ENCODE data around the gene AKAP8L.

The AKAP8L gene

DNA sequence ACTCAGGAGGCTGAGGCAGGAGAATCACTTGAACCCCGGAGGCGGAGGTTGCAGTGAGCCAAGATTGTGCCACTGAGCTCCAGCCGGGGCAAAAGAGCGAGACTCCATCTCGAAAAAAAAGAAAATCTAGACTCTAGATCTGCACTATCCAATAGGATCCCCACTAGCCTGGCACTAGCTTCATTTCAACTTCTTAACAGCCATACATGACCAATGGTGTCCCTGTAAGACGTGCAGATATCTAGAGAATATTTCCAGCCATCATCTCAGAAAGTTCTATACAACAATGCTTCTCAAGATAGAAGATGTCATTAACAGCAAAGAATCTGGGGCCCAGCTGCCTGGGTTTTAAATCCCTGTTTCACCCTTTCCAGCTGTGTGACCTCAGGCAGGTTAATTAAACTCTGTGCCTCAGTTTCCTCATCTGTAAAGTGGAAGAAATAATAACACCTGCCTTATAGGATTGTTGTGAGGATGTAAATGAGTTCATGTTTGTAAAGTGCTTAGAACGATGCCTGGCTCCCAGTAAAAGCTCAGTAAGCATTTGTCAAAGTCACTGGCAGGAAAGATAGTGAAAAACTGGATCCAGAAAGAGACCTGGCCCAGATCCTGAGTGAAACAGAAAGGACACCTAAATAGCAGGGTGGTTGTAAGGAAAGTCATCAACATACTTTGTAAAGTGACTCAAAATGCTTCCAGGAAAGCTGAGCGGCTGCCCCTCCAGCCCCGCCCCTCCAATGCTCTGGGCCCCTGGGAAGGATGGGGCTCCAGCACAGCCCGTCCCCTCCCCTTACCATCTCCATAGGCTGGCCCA lies 17.4 kb upstream of the AKAP8L start:
- no peak for DNase-seq (ENCODE audit: low read depth, low spot score)

DNA sequence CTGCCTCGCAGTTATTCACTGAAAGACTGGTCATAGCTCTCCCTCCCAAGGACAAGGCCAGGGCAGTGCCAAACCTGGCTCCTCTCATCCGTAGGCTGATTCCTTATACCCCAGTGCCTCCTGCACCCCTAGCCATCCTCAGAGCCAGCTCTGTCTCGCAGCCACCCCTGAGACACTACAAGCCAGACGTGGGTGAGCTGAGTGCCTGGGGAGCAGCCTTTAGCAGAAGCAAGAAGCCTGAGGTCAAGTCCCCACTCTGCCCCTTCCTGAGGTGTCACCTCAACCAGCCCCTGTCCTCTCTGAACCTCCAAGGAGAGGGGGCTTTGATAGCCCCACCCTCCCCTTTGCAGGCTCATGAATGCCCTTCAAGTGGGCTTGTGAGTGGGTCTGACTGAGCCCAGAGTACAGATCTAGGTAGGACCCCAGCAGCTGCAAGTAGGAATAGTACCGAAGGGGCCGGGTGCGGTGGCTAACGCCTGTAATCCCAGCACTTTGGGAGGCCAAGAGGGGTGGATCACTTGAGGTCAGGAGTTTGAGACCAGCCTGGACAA lies 14.8 kb upstream of the AKAP8L start:
- DNase-seq (ENCODE audit: low read depth, low spot score), result no peak

DNA sequence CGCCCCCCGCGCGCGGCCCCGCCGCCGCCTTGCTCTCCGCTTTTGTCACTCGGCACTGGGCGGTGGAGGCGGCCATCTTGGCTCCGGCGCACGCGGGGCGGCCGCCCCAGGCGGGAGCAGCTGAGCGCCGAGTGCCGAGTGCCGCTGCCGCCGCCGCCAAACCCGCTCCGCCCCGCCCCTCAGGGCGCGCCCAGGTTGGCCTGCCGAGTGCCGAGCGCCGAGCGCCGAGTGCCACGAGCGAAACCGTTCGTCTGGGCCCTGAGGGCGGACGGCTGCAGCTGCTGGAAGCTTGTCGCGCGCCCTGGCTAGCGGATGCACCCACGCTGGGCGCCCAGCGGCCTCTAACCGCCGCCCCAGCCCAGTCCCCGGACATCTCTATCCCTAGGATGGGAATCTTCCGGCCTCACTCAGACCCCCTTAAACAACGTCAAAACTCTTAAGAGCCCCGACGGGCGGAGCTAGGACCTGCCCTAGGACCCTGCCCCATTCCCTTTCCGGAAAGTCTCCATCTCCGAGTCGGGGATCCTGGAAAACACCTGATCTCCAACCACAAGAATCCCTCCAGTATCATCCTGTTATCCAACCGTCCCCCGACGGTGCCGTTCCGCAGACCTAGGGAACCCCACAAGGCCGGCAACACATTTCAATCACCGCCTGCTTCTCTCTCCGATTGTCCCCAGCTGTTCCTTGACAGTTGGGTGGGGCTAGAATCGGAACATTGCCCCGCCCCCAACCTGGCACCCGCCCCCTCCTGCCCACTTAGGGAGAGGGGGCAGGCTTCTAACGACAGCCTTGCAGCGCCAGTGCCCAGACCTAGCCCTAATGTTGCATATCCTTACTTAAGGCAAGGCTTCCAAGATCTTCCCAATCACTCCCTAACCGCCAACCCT lies 14.1 kb upstream of the AKAP8L start:
- DNase-seq (ENCODE audit: low read depth, low spot score), result peak; percentile 86

DNA sequence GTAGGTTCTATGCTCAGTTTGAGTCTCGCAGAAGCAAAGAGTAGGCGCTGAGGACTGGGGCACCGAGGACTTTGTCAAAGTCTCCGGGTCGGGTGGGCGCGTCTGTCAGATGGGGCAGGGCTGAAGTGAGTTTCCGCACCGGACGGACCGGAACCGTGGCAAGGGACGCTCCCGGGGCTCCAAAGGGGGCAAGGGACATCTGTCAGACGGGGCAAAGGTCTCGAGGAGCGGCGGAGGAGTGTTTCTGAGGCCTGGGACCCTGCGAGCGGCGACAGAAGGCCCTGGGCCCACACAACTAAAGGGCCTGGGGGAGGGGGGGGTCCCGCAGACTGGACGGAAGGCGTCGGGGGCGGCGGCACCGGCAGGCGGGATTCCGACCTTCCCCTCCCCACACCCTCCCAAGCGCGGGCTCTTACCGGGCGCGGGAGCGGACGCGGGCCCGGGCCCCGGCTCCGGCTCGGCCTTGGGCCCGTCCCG lies 13.3 kb upstream of the AKAP8L start:
- no peak for DNase-seq (ENCODE audit: low read depth, low spot score)

DNA sequence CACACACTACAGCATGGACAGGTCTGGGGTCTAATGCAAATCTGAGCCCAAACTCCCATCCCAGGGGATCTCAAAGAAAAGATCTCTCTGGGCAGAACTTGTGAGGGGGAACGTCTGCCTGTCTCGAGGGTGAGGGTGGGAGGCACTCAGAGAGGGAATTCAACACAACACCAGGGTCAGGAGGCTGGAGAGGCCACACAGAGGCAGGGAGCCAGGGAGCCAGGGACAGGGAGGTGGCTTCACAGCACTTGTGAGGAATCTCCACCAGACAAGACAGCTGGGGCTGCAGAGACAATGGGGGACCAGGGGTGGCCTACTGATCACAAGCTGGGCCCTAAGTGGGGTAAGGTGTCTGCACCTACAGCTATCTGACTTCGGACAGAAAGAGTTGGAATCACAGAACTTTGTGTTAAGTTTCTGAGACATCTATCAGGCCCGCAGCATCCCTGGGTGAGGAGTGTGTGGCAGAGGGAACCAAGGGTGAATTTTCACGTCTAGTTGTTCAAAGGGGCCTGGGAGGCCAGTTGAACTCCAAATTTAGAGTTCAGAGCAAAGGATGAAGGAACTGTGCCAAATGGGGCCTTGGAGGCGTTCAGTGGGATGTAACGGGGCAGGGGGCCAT lies 12.7 kb upstream of the AKAP8L start:
- no peak for DNase-seq (ENCODE audit: low read depth, low spot score)

DNA sequence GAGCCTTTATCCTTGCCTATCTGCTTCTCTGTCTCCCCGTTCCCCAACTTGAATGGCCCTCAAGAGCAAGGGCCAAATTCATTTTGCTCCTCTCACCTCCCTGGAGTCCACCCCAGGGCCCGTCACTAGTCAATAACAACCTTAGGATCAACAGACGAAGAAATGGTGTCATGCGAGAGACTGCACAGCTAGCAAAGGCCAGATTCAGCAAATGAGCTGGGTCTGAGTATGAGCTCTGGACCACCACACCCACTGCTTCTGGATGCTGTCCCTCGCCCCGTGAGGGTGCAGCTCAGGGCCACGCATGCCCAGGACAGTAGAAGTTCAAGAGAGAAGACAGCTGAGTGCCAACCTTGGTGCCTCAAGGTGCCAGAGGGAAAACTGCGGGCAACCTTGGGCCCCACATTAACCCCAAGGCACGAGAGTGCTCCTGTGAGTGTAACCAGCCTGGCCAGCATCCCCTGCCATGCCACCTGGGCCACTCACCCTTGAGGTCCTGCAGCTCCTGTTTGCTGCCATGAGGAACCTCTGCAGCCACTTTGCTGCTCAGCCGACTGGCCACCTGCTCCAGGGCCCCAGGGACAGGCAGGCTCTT lies 11.8 kb upstream of the AKAP8L start:
- no peak for DNase-seq (ENCODE audit: low read depth, low spot score)

DNA sequence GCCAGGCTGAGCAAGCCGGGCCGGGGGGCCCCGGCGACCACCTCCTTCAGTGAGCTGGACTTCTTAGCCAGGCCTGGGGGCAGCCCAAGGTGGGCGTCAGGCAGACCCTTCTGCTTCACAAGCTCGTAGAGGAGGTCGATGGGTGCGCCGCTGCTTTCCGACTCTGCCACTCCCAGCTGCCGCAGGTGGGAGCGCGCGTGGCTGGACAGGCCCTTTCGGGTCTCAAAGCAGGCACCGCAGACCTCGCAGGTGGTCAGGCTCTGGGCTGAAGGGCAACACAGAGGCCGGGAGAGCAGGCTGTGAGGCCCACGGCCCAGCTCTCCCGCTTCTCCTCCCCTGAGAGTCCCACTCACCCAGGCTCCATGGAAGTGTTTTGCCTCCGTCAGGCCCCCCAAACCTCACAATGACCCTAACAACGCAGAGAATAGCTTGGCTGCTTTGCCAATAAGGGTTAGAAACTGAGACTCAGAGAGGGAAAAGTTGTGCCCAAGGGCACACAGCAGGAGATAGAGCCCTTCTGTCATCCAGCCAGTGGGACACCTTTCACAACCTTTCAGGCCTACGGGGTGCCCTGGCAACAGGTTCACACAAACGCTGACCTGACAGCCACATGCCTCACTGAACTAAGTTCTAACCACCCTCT lies 11.2 kb upstream of the AKAP8L start:
- DNase-seq (ENCODE audit: low read depth, low spot score), result no peak

DNA sequence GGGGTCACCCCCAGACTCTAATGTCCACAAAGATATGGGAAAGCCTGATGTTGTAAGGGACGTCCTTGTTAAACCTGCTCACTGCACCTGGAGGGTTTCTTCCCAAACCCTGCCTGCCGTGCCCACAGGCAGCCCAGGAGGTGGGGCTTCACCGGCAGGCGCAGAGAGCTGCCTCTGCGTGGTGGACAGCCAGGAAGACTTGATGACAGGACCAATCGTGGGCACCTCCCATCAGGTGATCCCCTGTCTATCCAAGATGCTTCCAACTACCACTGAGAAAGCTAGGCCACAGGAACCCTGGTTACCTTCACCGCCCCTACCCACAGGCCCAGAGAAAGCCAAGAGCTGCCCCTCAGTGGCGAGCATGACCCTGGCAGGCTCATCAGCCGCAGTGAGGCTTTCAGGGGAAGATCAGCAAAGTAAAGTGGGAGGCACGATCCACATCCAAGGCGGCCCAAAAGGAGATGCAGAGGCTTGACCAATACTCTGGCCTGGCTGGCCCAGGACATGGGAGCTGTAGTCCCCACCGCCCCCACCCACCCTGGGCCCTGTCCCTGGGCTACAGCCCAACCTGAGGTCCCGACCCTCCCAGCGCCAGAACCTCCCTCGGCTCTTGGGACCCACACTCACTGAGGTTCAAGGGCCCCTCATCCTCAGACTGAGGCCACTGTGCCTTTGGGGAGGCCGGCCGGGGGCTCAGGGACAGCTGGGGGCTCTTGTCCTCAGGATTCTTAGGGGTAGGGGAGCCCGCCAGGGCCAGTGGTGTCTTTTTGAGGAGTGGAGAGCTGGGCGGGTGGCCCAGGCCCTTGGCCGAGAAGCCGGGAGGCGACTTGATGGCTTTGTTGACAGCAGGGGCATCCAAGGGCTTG lies 10.4 kb upstream of the AKAP8L start:
- no peak for DNase-seq (ENCODE audit: low read depth, low spot score)

DNA sequence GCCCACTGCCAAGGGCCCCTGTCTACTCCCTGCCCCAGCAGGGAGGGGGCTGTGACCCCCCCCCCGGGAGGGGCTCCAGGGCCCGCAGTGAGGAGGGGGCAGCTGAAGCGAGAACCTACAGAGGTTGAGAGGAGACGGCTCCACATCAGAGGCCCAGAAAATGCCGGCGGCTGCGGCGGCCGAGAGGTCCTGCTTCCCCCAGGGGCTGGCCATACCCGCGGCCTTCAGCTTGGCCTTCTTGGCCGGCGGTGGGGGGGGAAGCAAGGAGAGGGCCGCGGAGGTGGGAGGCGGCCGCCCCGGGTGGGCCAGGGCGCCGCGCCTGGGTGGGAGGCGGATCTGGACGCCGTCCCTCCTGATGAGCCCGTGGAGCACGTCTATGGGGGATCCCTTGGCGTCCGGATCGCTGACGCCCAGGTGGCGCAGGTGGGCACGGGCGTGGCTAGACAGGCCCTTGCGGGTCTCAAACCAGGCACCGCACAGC lies 9.2 kb upstream of the AKAP8L start:
- DNase-seq (ENCODE audit: low read depth, low spot score), result no peak

DNA sequence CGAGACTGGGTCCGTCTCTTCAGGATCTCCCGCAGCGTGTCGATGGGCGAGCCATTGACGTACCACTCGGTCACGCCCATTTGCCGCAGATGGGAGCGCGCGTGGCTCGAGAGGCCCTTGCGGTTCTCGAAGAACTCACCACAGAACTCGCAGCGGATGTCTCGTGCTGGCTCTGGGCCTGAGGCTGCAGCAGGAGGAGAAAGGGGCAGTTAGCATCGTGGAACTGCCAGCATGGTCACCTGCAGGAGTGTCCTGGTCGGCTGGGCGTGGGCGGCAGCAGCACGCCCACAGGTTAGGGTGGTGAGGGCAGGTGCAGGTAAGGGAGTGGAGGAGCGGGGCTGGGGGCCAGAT lies 8.5 kb upstream of the AKAP8L start:
- no peak for DNase-seq (ENCODE audit: low read depth, low spot score)

DNA sequence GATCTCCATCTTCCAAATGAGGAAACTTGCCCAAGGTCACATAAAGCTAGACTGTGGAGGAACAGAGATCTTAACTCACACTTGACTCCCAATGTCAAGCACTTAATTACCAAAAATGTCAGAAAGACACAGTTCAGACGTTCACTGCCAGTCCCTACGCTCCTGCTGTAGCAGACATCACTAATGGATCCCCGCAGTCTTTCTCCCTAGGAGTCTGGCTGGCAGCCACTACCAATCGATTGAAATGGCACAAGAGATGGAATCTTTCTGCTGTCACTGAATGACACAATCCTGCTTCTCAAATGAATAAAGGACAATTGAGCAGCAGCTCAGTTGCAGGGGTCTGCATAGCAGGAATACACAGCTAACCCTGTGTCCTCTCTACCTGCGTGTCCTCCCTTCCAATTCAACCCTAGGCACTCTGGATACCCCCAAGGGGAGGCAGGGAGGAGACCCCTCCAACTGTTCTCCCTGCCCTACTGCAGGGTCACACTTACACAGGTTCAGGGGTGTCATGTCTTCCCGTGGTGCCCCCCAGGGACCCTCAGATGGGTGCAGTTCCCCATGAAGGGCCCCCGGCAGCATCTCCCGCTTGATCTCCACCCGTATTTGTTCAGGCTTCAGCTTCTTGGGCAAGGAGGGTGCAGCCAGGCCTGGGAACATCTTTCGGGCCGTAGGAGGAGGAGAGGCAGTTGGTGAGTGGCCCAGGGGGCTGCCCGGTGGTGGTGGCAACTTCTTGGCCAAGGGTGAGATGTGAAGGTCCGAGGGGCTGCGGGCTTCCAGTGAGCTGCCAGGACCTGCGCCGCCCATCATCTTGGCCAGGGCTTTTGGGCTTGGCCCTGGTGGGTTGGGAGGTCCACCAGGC lies 7.9 kb upstream of the AKAP8L start:
- DNase-seq (ENCODE audit: low read depth, low spot score), result no peak

DNA sequence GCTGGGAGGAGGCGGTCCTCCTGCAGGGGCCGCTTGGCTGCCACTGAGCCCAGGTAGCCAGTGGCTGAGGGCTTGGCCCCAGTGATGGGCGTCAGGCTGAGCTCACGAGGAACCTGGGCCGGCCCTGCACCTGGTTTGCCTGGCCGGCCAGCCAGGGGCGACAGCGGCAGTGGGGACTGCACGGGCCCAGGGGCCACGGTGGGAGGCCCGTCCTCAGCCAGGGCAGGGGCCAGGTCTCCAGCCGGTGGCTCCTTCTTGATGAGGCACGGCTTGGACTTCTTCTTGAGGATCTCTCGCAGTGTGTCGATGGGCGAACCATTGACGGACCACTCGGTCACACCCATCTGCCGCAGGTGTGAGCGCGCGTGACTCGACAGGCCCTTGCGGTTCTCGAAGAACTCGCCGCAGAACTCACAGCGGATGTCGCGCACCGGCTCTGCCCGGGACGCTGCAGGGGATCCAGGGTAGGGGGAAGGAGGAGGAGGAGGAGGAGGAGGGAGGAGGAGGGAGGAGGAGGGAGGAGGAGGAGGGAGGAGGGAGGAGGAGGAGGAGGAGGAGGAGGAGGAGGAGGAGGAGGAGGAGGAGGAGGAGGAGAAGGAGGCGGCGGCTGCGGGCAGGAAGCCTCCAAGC lies 6.6 kb upstream of the AKAP8L start:
- DNase-seq (ENCODE audit: low read depth, low spot score), result no peak

DNA sequence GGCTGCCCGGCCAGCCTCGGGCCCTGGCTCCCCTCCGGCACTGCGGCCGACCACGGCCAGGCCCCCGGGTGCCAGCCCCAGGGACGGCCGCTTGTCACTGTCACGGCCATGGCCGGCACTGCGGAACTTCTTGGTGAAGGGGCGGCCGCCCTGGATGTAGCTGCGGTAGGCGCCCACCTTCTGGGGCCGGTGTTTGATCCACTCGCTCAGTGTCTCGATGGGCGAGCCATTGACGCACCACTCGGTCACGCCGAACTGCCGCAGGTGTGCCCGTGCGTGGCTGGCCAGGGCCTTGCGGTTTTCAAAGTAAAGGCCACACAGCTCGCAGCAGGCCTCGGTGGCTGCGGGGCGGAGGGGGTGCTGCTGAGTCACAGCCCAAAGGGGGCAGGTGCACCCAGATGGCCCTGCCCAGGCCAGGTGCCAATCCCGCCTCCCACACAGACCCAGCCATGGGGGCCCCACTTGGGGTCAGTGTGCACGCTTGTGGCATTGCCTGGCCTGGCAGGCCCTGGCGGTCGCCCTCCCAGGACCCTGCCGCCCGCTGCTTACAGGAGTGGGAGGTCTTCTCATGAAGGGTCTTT lies 6.0 kb upstream of the AKAP8L start:
- no peak for DNase-seq (ENCODE audit: low read depth, low spot score)

DNA sequence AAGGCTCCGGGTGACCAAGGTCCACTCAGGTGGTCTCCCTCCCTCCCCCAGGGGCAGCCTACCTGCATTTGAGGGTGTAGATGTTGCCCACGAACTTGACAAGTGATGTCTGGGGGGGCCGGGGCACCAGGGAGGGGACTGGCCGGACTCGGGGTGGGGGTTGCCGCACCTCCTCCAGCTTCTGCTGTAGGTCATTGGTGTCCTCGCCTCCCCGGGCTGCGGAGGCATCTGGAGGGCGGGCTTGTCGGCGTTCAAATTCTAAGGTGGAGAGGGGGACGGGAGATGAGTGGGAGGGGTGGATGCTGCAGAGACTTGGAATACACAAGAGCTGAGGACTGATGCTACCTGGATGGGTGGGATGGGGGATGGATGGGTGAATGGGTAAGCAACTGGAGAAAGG lies 5.3 kb upstream of the AKAP8L start:
- no peak for DNase-seq (ENCODE audit: low read depth, low spot score)

DNA sequence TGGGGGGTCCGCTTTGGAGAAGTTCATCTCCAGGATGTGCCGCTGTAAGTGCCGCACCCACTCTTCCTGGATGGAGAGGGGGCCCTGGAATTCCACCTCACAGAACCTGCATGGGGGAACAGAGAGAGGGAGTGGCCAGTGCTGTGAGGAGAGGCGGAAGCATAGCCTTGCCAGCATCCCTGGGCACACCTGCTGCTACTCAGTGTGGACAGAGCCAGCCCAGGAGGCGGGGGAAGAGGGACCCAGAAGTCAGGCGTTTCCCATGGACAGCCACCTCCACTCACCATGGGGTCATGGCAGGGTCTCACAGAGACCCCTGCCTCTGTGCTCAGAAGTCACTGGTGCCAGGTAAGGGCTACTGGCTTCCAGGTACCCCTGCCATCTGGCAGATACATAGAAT lies 4.3 kb upstream of the AKAP8L start:
- DNase-seq (ENCODE audit: low read depth, low spot score), result no peak

DNA sequence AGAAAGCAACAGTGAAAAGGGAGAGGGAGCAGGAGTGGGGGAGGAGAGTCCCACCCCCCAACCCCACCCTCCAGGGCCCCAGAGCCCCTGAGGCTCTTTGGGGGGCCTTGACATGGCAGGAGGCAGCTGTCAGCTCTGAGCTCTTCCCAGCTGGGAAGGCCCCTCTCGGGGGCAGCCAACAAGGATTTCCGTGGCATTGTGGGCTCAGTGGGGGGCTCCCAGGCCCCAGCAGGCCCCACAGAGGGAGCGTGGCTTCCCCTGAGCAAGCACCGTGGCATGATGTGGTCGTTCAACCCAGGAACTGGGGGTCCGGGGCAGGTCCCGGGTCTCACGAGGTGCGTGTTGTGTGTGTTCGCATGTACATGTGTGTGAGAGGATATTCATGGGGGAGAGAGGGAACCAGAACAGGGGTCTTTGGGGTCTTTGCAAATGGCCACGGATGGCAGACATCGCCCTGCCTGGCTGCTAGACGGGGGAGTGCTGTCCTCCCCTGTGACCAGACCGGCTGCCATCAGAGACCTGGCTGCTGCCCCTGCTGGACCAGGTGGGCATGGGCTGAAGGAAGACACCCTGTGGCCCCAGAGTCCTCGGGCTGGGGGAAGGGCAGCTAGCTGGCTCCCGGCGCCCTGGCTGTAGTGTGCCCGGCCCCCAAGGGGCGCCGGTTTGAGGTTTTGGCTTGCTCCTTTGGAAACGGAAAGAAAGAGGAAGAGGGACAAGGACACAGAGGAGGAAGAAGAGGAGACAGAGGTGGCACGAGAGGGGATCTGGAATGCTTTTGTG lies 3.7 kb upstream of the AKAP8L start:
- no peak for DNase-seq (ENCODE audit: low read depth, low spot score)

DNA sequence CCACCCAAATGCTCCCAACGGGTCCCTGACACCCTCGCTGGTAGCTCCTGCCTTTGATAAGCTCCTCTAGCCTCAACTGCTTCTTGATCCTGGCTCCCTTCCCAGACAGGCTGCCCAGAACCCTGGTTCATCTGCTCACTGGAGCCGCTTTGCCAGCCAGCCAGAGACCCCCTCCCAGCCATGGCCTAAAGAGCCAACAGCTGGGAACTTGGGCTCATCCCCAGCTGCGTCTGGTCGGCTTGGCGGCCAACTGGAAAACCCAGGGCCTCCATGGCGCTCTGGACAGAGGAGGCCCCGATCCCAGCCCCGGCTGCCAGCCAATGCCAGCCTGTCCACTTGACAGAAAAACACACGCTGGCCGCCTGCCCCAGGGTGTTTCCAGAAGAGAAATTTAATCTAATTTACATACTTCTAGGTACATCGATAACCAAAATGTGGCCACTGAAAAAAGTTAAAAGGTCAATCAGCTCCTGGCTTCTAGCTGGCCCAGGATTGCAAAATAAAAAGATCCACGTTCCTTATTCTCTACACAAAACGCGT lies 3.0 kb upstream of the AKAP8L start:
- DNase-seq (ENCODE audit: low read depth, low spot score), result no peak
